Activated naive CD4-positive, alpha-beta T cell treated with anti-CD3 and anti-CD28 coated beads, Interleukin-2, amount 50 U/mL, for 16 hours (primary cell): ENCODE results near the gene UCK1.

Experiments used
- DNase-seq: peaks from one replicate; pipeline ENCODE4 v3.0.0-alpha.2; 2020

UCK1 gene

GRCh38 chr9:131530920-131531832 lies at the start of gene UCK1:
UCK1 (minus strand) TSS chr9:131531263; CDS start chr9:131531174, 89 bp downstream.
- peak; percentile 77 for DNase-seq

DNA sequence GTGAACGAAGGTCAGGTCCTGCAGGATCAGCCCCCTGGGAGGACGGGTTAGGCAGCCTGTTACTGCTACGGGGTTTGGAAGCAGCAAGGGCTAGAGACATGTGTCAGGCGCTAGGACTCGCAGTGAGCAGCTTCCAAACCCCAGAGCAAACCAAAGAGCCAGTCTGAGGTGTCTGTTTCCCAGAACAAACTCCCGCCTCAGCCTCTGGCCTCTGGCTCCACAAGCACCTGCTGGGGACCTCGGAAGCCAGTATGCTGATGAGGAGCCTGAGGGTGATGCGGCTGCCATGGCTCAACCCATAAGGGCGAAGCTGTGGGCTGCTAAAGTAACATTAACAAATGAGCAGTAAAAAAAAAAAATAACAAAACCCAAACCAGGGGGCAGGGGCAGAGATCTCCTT lies 49.3 kb upstream of the UCK1 start:
- DNase-seq: no peak

- DNase-seq: no peak
Measured at GRCh38 chr9:131579789-131580211, 48.7 kb upstream of the UCK1 start.

DNA sequence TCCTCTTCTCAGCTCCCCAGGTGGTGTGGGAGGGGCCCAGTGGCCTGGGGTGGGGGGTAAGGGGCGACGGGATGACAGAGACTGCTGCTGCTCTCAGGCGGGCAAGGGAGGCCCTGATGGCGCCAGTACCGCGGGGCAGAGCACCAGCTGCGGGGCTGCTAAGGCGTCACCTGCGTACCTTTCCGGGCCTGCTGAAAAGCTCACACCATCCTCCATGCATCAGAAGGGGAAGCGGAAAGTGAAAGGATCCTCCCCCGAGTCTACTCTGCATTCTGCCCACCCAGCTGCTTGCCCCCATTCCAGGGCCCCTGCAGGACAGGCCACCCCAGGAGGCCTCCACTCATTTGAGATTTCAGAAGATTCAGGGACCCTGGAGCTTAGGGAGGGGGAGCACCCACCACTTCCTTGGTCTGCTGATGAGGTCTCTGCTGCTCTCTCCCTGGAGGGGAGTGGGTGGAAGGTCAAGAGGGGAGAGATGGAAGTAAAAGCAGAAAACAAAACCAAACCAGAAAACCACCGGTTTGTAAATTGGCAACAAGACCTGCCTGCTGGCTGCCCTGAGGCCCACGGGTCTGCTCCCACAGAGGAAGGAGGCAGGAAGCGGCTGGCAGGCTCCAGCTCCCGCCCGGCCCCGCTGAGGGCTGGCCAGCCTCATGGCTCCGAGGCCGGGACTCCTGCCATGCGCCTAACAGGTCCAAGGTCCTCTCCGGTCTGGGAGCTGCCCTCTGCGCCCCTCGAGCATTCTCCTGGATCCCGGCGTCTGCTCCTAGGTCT lies 47.9 kb upstream of the UCK1 start:
- peak; percentile 50 for DNase-seq

- DNase-seq: no peak
Measured at GRCh38 chr9:131578021-131578420, 47.0 kb upstream of the UCK1 start.

- DNase-seq: no peak
Measured at GRCh38 chr9:131577005-131578000, 46.2 kb upstream of the UCK1 start.

GRCh38 chr9:131575946-131576853 lies 45.1 kb upstream of the UCK1 start:
- no peak for DNase-seq

DNA sequence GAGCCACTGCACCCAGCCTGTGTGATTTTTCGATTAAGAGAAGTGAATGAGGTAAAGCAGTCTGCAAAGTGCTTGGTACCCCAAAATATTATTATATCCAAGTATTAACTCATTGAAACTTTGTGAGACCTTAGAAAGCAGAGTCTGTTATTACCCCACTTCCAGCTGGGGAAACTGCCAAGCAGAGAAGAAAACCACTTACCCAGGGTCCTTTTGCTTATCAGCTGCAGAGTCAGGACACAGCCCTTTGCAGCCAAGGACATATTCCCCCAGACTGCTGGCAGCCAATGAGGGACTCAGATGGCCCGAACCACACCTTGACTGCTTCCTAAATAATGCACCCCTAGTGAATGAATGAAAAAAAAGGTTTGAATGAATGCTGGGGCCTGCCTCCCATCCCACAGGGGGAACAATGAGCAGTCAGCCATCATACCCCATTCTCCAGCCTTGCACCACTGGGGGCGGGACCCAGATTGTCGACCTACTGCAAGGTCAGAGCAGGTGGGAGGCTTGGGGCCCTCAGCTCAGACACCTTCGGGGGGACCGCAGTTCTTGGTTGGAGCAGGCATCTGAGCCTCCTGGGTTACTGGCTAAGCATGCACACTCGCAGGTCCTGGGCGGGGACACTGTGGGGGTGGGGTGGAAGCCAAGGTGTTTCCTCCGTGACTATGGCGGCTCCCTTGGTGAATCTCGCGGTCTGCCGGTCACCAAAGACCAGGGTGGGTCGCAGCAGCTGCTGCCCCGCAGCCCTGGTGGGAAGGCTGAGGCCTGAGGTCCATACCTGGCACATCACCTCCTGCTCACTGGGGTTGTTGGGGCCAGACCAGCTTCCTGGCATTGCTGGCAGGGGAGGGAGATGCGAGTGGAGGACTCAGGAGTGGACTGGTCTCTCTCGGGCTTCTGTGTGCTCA lies 43.9 kb upstream of the UCK1 start:
- DNase-seq: no peak

- DNase-seq: no peak
Measured at GRCh38 chr9:131567910-131568309, 36.8 kb upstream of the UCK1 start.

GRCh38 chr9:131566158-131566557 lies 35.1 kb upstream of the UCK1 start:
- no peak for DNase-seq

- DNase-seq: no peak
Measured at GRCh38 chr9:131565369-131565768, 34.3 kb upstream of the UCK1 start.

DNA sequence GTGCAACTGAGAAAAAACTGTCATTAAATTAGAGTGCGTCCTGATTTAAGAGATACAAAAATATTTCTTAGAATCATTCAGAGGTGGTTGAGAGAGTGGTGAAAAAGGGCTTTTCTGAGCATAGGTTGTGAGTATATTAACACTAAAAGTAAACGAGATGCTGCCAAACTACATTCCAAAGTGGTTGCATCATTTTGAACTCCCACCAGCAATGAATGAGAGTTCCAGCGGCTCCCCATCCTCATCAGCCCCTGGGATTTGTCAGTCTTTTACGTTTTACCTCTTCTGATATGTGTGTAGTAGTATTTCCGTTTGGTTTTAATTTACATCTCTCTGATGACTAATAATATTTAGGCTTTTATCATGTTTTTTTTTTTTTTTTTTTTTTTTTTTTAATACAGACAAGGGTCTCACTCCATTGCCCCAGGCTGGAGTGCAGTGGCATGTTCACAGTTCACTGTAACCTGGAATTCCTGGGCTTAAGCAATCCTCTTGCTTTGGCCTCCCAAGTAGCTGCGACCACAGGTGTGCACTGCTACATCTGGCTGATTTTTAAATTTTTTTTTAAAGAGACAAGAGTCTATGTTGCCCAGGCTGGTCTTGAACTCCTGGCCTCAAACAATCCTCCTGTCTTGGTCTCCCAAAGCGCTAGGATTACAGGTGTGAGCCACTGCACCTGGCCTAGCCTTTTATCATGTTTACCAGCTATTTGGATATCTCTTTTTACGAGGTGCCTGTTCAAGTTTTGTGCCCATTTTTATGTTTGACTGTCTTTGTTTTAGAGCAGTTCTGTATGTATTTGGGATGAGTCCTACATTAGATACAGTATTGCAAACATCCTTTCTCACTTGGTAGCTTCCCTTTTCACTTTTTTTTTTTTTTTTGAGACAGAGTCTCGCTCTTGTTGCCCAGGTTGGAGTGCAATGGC lies 31.2 kb upstream of the UCK1 start:
- no peak for DNase-seq

DNA sequence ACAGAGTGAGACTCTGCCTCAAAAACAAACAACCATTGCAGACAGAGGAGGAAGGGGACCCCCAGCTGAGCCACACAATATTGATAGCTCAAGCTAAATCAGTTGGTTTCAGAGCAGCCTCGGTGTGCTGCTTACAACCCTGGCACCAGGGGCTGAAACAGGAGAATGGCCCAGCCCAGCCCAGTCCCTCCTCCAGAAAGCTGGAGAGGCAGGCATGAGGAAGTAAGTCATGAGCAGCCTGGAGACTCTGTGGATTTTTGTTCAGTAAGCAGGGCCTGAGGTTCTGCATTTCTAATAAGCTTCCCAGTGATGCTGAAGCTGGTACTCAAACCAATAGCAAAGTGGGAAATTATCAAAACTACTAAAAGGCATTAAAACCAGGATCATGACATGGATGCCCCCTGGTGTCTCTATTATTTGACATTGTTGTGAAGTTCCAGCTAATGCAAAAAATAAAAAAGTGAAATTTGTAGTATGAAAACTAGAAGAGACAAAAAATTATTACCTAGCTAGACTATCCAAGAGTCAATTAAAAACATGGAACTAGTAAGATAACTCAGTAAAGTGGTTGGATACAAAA lies 28.4 kb upstream of the UCK1 start:
- DNase-seq: no peak

- no peak for DNase-seq
Measured at GRCh38 chr9:131557855-131558548, 26.9 kb upstream of the UCK1 start.

- no peak for DNase-seq
Measured at GRCh38 chr9:131555841-131556673, 25.0 kb upstream of the UCK1 start.

DNA sequence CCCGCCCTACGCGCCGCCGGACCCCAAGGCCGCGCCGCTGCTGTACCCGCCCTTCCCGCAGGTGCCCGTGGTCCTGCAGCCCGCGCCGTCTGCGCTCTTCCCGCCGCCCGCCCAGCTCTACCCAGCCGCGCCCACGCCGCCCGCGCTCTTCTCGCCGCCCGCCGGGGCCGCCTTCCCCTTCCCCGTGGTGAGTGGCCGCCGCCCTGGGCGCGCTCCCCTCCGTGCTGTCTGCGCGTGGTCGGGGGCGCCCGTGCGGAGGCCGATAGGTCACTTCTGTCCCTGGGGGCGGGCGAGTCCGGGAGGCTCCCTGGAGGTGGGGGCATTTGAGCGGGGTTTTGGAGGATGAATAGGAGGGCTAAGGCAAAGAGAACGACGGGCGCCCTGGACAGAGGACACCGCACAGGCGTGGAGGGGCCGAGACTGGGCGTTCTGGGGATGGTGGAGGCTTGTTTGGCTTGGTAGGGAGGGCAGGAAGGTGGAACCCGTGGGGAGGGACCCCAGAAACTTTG lies 23.8 kb upstream of the UCK1 start:
- no peak for DNase-seq
